NCI-H2107 treated with DMSO at 0.1 percent for 48 hours (cell line): ENCODE measurements around the gene PTPA.
"Not testable (repeated sequence)": the region's sequence is repeated elsewhere in the genome, so short reads cannot be mapped to it uniquely, and the experiment has no call there.

Experiments
- DNase-seq: peaks from one replicate; lab custom pipeline; 2025; ENCODE audit not compliant: unreplicated experiment; lab: John Stamatoyannopoulos, UW

Gene PTPA

GRCh38 chr9:129174724-129175514 is 63.7 kb downstream of the PTPA start:
- peak; percentile 44 for DNase-seq

GRCh38 chr9:129175515-129175824 is 64.3 kb downstream of the PTPA start:
- no peak for DNase-seq

GRCh38 chr9:129175825-129176633 is 64.8 kb downstream of the PTPA start:
- DNase-seq: peak; percentile 33

GRCh38 chr9:129176701-129177442 is 65.7 kb downstream of the PTPA start:
- no peak for DNase-seq

- no peak for DNase-seq
Observed at GRCh38 chr9:129177443-129177790, 66.2 kb downstream of the PTPA start.

- DNase-seq: peak; percentile 85
Observed at GRCh38 chr9:129177791-129178567, 66.8 kb downstream of the PTPA start, which contains the start of gene IER5L. IER5L (minus strand) TSS chr9:129178261; CDS start chr9:129178052, 209 bp downstream.

- DNase-seq: no peak
Observed at GRCh38 chr9:129178568-129179382, 67.6 kb downstream of the PTPA start.

- DNase-seq: no peak
Observed at GRCh38 chr9:129181246-129181645, 70.0 kb downstream of the PTPA start.

GRCh38 chr9:129182122-129182521 is 70.9 kb downstream of the PTPA start:
- no peak for DNase-seq

- no peak for DNase-seq
Observed at GRCh38 chr9:129182625-129183494, 71.6 kb downstream of the PTPA start.

- no peak for DNase-seq
Observed at GRCh38 chr9:129183495-129184218, 72.4 kb downstream of the PTPA start.

- DNase-seq: no peak
Observed at GRCh38 chr9:129184219-129184524, 73.0 kb downstream of the PTPA start.

GRCh38 chr9:129184596-129185122 is 73.4 kb downstream of the PTPA start:
- no peak for DNase-seq

- no peak for DNase-seq
Observed at GRCh38 chr9:129185402-129185801, 74.2 kb downstream of the PTPA start.

GRCh38 chr9:129185991-129186390 is 74.8 kb downstream of the PTPA start:
- DNase-seq: no peak

- no peak for DNase-seq
Observed at GRCh38 chr9:129187042-129187441, 75.8 kb downstream of the PTPA start.

- not testable (repeated sequence) for DNase-seq
Observed at GRCh38 chr9:129189971-129190370, 78.8 kb downstream of the PTPA start.

GRCh38 chr9:129191234-129191633 is 80.0 kb downstream of the PTPA start:
- DNase-seq: no peak
